ENCODE results near the gene CHMP1A.
"Not testable (repeated sequence)": the region's sequence is repeated elsewhere in the genome, so short reads cannot be mapped to it uniquely, and the experiment has no call there.

CHMP1A gene

DNA sequence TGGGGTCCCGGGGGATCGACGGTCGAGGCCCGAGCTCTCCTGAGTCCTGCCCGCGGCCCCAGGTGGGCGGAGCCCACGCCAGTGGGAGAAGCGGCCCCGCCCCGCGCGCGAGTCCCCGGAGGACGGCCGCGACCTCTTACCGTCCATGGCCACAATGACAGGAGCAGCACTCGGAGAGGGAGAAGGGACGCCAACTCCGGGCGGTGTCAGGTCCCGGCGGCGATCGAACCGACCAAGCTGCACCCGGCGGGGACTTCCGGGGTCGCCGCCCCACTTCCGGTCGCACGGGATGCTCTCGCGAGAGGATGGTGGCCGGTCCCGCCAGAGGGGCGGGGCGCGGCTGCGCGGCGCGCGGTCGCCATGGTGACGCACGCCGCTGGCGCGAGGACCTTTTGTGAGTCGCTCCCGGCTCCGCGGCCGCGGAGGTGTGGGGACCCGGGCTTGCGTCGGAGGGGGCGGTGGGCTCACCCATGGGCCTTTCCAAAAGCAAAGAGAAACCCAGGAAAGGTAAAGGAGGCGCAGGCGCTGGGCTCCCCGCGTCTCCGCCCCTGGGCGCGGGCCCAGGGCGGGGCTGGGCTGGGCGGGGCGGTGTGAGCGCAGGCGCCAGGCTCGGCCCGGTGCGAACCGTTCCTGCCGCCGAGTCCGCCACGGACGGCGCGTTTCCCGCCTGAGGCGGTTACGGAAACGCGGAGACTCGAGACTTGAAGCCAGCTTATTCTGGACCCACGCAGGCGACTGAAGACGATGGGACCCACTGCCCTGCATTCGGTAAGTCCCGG is at the start of gene CHMP1A, which contains the start of gene SPATA33:
CHMP1A (minus strand) TSS at position 267 of the 779 bp plus-strand sequence; CDS start at position 147, 120 bp downstream.
SPATA33 (plus strand) TSS at position 395 of the 779 bp plus-strand sequence; CDS start at position 471, 76 bp downstream.
- DNase-seq: peak; percentile 38

DNA sequence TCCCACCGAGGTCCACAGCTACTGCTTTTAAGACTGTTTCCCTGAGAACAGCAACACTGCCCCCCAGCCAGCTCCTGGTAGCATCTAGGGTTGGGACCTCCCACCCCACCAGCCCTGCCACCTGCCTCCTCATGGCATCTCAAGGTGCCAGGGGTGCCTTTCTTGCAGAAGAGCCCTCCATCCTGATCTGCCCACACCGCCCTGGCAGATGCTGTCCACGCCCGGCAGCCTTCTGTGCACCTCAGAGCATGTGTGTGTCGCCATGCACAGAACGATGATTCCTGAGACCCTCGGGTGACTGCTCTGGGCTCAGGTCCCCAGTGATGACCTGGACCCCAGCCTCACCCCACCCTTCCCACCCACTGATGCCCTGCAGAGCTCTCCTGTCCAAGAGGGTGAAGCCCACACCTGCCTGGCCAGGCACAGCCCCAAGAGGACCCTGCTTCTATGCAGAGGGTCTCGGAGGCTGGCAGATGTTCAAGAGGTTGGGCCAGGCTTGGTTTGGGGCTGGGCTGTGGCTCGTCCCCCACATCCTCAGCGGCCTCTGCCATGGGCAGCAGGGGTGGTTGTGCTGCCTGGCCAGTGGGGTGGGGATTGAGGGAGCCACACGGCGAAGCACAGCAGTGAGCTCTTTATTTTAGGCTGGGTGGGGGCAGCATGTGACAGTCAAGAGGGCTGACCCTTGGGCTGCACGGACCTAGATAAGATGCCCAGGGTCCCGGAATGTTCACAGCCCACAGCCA is 49.2 kb upstream of the CHMP1A start:
- DNase-seq: no peak

DNA sequence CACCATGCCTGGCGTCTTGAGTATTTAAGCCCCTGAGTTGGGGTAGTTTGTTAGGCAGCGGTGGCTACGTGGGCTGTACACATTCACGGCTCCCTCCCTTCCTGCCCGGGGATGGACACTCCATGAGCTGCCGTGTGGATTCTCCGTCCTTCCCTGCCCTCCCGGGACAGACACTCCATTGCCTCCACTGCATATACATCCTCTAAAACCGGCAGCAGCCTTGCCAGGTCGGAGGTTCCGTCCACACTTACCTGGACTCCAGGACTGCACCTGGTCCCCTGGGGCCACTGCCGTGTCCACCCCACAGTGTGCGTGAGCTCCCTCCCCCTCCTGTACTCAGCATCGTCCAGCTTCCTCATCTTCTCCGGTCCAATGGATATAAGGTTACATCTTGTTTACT is 47.5 kb upstream of the CHMP1A start:
- DNase-seq: no peak

DNA sequence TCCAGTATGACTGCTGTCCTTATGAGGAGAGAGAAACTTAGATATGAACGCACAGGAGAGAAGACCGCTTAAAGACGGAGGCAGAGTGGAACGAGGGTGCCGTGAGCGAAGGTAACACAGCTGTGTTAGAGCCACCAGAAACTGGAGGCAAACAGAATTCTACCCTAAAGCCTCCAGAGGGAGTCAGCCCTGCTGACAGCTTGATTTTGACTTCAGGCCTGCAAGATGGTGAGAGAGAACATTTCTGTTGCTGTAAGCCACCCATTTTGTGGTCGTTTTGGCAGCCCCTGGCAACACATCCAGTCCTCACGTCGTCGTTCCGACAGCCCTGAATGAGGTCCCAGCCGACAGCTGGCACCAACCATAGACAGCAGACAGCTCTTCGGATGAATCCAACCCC is 46.8 kb upstream of the CHMP1A start:
- DNase-seq: no peak

DNA sequence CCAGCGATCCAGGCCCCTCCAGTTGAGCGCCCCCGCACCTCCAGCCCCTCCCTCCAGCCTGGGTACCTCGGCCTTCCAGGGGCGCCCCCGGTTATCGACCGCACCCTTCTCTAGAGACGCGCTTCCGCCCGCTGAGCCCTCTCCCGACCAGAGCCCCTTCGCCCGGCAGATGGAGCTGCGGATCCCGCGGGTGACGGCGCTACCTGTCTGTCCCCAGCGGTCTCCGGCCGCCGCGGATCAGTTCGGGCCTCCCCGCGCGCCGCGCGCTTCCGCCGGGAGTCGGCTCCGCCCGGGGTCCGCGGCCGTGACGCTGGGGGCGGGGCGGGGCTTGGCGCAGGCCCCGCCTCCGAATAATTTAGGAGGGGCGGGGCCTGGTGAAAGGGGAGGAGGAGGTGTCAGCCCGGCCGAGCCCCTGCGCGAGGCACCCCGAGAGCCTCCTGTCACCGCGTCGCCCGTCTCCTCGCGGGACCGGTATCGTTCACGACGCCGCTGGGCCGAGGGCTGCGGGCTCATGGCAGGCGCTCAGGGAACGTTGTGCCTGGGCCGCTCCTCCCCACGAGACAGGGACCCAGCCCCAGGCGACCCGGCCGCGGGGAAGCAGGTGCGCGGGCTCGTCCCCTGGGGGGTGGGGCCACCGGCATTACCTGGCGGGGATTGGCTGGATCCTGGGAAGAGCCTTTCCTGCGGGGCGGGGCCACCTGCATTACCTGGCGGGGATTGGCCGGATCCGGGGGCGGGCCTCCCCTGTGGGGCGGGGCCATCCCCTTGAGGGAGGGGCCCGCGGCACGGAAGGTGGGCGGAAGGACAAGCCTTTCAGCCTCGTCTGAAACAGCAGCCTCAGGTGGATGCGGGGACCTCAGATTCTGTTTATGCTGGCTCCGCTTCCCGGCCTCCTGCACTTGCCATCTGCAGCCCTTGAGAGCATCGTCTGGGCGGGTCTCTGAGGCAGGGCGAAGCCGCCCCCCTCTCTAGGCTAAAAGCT is 44.2 kb upstream of the CHMP1A start, which contains the start of gene SPATA2L:
SPATA2L (minus strand) TSS at position 281 of the 982 bp plus-strand sequence. CDS start 473 bp downstream, outside the sequence.
- peak; percentile 92 for DNase-seq

DNA sequence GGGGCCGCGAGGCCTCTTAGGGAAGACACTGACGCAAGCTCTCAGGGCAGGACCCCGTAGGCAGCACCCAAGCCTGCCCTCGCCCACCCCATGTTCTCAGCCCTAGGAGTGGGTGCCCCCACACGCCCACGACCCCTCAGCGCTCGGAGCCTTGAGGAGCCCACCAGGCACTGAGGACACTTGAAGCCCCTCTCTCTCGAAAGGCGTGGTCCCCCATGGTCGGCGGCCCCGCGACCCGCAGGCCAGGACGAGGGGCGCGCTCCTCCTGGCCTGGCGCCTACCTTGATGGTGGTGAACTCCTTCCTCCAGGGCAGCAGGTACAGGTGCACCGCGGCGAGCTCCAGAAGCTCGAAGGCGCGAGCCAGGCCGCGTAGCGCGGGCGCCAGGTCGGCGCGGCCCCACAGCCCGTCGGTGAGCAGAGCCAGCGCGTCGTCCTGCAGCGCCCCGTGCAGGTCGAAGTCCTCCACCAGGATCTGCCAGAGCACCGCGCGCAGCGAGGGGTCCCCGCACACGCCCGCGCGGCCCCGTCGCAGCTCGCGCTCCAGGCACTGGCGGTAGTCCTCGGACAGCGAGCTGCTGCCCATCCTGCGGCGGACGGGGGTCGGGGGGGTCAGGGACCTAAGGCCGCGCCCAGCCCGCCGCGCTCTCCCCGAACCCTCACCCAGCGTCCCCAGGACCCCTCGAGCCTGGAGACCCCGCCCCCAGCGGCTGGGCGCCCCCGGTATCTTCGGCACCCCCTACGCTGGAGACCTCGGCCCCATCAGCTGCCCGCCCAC is 43.3 kb upstream of the CHMP1A start:
- DNase-seq: no peak

DNA sequence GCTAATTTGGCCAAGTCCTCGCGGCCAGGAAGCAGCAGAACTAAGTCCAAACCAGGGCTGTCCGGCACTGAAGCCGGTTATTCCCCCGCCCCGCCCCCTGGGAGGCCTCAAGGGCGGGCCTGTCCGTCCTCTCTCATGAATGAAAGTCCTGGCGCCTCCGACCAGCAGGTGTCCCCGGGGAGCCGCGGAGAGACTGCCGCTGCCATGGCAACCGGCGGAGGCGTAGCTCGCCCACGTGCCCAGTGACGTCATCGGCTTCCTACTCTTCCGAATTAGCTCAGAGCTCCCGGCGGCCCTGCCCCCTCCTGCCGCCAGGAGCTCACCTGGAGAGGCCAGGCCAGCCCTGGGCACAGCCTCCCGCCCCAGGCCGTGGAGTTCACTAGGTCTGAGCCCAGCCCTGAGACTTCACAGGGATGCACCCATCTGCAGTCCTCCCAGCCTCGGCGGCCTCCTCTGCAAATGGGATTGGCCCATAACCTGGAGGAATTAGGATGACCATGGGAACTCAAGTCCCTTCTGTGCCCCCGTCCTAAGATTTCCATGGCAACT is 42.7 kb upstream of the CHMP1A start:
- peak; percentile 97 for DNase-seq

DNA sequence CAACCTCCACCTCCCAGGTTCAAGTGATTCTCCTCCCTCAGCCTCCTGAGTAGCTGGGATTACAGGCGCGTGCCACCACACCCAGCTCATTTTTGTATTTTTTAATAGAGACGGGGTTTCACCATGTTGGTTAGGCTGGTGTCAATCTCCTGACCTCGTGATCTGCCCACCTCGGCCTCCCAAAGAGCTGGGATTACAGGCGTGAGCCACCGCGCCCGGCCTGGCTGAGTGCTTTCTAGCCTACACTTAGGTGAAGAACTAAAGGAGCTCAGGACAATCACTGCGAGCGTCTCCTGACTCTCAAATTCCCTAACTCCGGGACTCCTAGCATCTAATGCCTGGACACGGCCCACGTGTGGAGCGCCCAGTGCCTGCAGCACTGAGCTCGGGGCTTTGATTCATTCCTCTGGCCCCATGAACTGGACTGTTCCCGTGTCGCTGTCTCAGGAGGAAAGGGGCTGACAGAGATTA is 42.2 kb upstream of the CHMP1A start:
- DNase-seq: not testable (repeated sequence)

DNA sequence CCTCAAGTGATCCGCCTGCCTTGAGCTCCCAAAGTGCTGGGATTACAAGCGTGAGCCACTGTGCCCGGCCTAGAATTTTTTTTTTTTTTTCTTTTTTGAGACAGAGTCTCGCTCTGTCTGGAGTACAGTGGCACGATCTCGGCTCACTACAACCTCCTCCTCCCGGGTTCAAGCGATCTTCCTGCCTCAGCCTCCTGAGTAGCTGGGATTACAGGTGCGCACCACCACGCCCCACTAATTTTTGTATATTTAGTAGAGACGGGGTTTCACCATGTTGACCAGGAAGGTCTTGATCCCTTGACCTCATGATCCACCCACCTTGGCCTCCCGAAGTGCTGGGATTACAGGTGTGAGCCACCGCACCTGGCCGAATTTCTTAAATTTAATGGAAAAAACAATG is 41.2 kb upstream of the CHMP1A start:
- not testable (repeated sequence) for DNase-seq

DNA sequence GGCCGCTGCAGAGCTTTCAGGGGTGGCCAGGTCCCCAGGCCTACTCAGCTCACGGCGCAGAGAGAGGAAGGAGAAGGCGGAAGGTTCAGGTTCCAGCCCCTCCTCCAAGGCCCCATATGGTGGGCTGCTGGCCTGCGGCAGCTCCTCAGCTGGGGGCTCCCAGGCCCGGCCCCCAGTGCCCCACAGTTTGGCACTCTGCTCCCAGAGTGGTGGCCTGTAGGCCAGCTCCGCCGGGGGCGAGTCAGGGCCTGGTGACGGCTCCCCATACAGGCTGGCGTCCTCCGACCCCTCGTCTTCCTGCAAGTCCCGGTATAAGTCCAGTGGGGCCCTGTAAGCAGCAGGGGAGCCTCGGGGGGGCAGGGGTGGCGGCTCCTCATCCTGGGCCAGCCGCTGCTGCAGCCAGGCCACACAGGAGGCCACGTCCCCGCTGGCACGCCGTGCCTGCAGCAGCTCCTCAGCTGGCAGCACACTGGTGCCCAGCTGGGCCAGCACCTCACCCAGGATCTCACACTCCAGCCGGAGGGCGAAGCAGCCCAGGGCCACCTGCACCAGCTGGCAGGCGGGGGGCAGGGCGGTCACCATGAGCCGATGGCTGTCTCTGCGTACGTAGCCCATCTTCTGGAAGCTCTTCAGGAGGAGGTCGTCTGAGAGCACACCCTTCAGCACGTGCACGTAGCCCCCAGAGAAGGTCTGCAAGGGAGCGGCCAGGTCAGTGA is 40.3 kb upstream of the CHMP1A start:
- DNase-seq: peak; percentile 76

DNA sequence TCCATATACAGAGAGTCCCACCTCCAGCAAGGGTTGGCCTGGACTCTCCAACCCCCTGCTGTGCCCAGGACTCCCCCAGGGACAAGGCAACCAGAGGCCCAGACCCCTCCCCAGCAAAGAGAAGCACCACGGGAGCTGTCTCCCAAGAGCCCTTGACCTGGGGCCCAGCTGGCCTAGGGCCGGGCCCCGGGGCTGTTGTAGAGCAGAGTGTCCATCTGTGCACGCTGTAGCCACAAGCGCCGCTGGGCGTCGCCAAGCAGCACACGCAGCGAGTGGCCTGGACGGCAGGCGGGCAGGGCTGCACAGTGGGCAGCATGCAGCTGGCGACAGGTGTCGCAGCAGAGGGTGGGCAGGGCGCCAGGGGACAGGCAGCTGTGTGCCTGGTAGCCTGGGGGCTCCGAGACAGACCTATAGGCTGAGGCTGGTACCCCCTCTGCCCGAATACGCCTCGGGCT is 39.7 kb upstream of the CHMP1A start:
- DNase-seq: peak; percentile 87

DNA sequence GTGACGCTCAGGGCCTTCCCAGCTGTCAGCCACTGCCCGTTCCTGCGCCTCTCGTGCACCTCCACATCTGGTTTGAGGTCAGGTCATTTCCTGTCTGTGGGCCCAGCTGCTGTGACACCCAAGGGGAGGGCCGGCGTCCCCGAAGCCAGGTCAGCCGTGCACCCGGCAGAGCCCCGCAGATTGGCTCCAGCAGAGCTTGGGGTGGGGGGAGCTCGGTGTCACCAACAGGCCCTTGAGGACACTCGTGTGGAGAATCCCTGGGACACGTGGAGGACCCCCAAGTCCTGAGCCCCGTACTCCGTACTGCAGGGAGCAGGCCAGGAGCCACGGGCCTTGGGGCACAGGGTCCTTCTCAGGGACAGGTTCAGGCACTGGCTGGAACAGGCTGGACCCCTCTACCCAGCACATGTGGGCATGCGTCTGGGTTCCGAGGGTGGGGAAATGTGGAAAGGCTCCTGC is 39.2 kb upstream of the CHMP1A start:
- no peak for DNase-seq

DNA sequence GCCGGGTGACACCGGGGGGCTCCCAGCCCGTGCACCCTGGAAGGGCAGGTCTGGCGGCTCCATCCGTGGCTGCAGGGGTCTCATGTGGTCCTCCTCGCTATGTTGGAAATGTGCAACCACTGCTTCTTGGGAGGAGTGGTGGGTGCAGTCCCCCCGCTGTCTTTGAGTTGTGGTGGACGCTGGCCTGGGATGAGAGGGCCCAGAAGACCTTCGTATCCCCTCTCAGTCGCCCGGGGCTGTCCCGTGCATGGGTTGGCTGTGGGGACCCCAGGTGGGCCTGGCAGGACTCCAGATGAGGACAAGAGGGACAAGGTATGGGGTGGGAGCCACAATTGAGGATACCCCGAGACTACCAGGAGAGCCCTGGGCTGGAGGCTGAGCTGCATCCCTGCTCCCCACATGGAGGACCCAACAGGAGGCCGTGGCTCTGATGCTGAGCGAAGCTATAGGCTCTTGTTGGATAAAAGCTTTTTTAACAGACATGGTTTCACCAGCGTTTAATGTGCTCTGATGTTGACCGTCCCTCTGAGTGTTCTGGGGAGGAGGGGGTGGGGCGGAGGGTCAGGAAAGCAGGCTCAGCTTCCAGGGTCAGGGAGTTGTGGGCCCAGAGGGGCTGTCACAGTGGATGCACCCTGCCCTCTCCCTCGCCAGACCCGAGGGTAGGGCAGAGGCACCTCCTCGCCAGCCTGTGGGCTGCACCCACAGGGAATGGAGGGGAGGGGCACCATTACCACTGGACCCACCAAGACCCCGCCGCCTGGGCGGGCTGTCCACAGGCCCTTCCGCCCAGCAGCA is 38.6 kb upstream of the CHMP1A start:
- no peak for DNase-seq

DNA sequence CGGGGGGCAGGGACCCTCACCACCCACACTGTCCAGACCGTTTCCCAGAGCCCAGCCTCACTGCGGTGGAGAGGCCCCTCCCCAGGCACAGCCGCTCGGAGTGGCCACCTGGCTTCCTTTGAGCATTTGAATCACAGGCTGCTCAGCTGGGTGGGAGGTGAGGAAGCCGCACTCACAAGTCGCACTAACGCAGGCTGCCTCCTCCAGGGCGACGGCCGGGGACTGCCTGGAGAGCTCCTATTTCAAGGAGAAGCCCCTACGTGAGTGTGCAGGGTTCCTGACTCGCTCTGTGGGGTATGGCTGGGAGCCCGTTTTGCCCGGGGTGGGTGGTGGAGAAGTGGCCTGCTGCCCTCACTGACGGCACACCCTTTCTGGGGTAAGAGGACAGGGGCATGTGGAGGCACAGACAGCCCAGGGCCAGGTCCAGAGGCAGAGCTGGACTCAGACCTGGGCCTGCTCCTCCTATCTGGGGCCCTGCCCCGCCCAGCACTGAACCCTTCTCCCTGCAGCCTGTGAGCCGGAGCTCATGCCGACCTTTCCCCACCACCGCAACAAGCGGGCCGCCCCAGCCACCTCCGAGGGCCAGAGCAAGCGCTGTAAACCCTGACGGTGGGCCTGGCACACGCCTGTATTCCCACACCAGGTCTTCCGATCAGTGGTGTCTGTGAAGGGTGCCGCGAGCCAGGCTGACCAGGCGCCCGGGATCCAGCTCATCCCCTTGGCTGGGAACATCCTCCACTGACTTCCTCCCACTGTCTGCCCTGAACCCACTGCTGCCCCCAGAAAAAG is 37.8 kb upstream of the CHMP1A start:
- DNase-seq: no peak

DNA sequence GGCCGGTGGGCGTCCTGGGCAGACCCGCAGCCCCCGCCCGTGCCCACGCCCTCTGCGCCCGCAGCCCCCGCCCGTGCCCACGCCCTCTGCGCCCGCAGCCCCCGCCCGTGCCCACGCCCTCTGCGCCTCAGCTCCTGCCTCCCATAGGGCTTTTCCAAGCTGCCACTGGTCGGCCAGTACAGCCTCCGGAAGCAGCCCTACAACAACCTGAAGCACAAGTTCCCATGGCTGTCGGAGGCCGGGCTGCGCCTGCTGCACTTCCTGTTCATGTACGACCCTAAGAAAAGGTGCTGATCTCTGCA is 37.2 kb upstream of the CHMP1A start:
- not testable (repeated sequence) for DNase-seq

DNA sequence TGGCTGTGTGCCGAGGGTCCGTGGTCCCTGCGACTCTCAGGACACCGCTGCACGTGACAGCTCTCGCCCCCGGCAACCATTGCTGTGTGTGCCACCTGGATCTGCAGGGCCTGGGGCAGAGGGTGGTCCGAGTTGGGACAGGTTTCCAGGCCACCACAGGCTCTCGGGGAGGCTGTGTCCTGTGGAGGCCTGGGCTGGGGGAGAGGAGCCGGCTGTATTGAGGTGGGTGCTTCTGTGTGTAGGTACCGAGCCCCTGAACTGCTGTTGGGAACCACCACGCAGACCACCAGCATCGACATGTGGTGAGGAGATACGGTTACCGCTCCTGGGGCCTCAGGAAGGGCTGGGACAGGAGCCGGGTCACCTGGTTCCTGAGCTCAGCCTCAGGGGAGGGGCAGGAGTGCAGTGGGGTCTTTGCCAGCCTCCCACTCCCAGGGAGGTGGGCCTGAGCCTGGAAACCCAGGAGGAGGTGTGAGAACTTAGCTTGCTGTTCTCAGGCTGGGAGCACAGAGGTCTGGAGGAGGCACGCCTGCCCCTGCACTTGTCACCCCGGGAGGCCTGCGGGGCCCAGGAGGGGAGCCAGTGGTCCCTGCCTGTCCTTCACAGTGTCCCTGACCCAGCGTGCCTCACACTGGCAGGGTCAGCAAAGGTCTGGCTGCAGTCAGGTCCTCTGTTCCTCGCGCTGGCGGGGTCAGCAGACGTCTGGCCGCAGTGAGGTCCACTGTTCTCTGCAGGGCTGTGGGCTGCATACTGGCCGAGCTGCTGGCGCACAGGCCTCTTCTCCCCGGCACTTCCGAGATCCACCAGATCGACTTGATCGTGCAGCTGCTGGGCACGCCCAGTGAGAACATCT is 36.6 kb upstream of the CHMP1A start:
- no peak for DNase-seq

DNA sequence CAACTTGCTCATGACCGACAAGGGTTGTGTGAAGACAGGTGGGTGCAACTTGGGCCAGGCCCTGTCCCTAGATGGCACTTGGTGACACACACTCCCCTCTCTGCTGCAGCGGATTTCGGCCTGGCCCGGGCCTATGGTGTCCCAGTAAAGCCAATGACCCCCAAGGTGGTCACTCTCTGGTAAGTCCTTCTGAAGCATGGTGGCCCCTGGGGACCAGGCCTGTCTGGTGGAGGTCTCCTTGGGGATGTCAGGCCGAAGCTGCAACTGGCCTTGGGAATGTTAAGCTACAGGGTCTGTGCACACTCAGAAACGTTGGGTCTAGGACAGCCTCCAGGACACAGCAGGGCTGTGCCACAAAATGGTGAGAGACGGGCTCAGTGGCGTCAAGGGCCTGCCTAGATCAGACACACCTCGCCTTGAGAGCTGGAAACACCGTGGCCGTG is 35.8 kb upstream of the CHMP1A start:
- no peak for DNase-seq

DNA sequence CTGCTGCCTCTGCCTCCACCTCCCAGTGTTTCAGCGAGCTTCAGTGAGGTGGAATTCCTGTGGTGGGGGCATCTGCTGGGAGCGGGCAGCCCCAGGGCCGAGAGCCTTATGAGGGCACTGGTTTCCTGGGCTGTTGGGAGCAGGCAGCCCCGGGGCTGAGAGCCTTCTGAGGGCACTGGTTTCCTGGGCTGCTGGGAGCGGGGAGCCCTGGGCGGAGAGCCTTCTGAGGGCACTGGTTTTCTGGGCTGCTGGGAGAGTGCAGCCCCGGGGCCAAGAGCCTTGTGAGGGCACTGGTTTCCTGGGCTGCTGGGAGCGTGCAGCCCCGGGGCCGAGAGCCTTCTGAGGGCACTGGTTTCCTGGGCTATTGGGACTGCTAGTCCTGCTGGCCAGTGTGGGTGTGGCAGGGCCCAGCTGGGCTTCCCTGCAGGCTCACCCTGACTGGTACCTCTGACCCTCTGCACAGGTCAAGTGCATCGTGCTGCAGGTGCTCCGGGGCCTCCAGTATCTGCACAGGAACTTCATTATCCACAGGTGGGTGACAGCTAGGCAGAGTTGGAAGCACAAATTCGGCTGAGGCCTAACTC is 34.6 kb upstream of the CHMP1A start:
- DNase-seq: no peak
